IMR-90 (cell line): Measurements from ENCODE around the gene FGF12. TPM values are rescaled to one million over a fixed set of nuclear protein-coding genes. Genes with fewer than 3 reads are reported as not detected.

ENCODE experiments used
- ATAC-seq: fragments of 200-7000 bp; cut with Tn5 transposase; 2 replicates; pipeline ENCODE4 v1.9.1; 2020; ENCODE audit warnings: low read depth, mild to moderate bottlenecking, moderate library complexity
- BruUV-seq: library from RNA; stranded (reverse); fragments of 400-500 nt; replicated peaks from 2 replicates; lab custom pipeline; 2021; lab: Mats Ljungman, UMichigan
- CTCF ChIA-PET: fragments of 300-600 bp; formaldehyde crosslinking; extraction: SDS; loops from one replicate; lab custom pipeline; 2021; ENCODE audit warnings: antibody characterized with exemption; lab: Yijun Ruan, JAX
- POLR2A ChIA-PET: fragments of 300-600 bp; sonication (Branson Sonifier 250); formaldehyde crosslinking; loops from one replicate; lab custom pipeline; 2022; ENCODE audit warnings: antibody characterized with exemption; ENCODE audit not compliant: unreplicated experiment; lab: Charles Lee
- DNase-seq: peaks from one replicate; pipeline ENCODE4 v3.0.0; 2013
- H2AFZ ChIP-seq: replicated peaks from 2 replicates; pipeline ENCODE3; 2013; ENCODE audit warnings: low read length, mild to moderate bottlenecking; ENCODE audit not compliant: poor library complexity
- H2AK5ac ChIP-seq: 2 replicates; pipeline ENCODE4 v1.6.1; 2013; ENCODE audit warnings: low read depth, low read length, inconsistent platforms
- H2AK9ac ChIP-seq: replicated peaks from 2 replicates; pipeline ENCODE3; 2013; ENCODE audit warnings: mild to moderate bottlenecking, low read depth, low read length, moderate library complexity; ENCODE audit not compliant: poor library complexity
- H2BK120ac ChIP-seq: 2 replicates; pipeline ENCODE4 v1.6.1; 2013; ENCODE audit warnings: low read depth, low read length, inconsistent platforms
- H2BK15ac ChIP-seq: 3 replicates; pipeline ENCODE4 v1.6.1; 2013; ENCODE audit warnings: low read depth, low read length, inconsistent platforms
- H2BK20ac ChIP-seq: 2 replicates; pipeline ENCODE4 v1.6.1; 2013; ENCODE audit warnings: low read depth, mild to moderate bottlenecking, inconsistent platforms, low read length, moderate library complexity
- H2BK5ac ChIP-seq: 2 replicates; pipeline ENCODE4 v1.6.1; 2013; ENCODE audit warnings: mild to moderate bottlenecking, low read depth, low read length, inconsistent platforms; ENCODE audit not compliant: poor library complexity, severe bottlenecking
- H3K14ac ChIP-seq: replicated peaks from 2 replicates; pipeline ENCODE4 v1.6.1; 2013; ENCODE audit warnings: low read depth, low read length, inconsistent platforms
- H3K18ac ChIP-seq: 2 replicates; pipeline ENCODE4 v1.6.1; 2013; ENCODE audit warnings: low read depth, low read length, control low read depth
- H3K23ac ChIP-seq: 2 replicates; pipeline ENCODE4 v1.6.1; 2013; ENCODE audit warnings: low read depth, low read length, inconsistent platforms
- H3K27ac ChIP-seq: 2 replicates; pipeline ENCODE4 v1.5.1; 2013; ENCODE audit warnings: mild to moderate bottlenecking, control low read depth, low read length; ENCODE audit not compliant: insufficient read depth
- H3K27me3 ChIP-seq: 2 replicates; pipeline ENCODE4 v1.6.1; 2013; ENCODE audit warnings: low read length; ENCODE audit not compliant: control insufficient read depth, insufficient read depth
- H3K36me3 ChIP-seq: 2 replicates; pipeline ENCODE4 v1.6.1; 2013; ENCODE audit warnings: low read length, mixed read lengths; ENCODE audit not compliant: control insufficient read depth, insufficient read depth
- H3K4ac ChIP-seq: 2 replicates; pipeline ENCODE4 v1.6.1; 2013; ENCODE audit warnings: low read depth, low read length, inconsistent platforms
- H3K4me1 ChIP-seq: 2 replicates; pipeline ENCODE4 v1.6.1; 2013; ENCODE audit warnings: low read length, mixed read lengths; ENCODE audit not compliant: control insufficient read depth, insufficient read depth
- H3K4me2 ChIP-seq: 2 replicates; pipeline ENCODE4 v1.6.1; 2013; ENCODE audit warnings: low read depth, mild to moderate bottlenecking, control low read depth, low read length, moderate library complexity
- H3K4me3 ChIP-seq: 2 replicates; pipeline ENCODE4 v1.5.1; 2013; ENCODE audit warnings: low read depth, mild to moderate bottlenecking, control low read depth, low read length, moderate library complexity; ENCODE audit not compliant: insufficient read depth
- H3K56ac ChIP-seq: 2 replicates; pipeline ENCODE4 v1.6.1; 2013; ENCODE audit warnings: low read length, inconsistent platforms; ENCODE audit not compliant: insufficient read depth; ENCODE audit errors: extremely low read depth
- H3K79me1 ChIP-seq, 2 experiments: 2 replicates each; pipeline ENCODE4 v1.6.1; 2013; ENCODE audit warnings: low read length in 2 of 2, inconsistent platforms in 1 of 2, low read depth in 1 of 2
- H3K9ac ChIP-seq: 2 replicates; pipeline ENCODE4 v1.6.1; 2013; ENCODE audit warnings: low read depth, low read length, control low read depth
- H3K9me1 ChIP-seq: 2 replicates; pipeline ENCODE4 v1.6.1; 2013; ENCODE audit warnings: low read length, inconsistent platforms; ENCODE audit not compliant: insufficient read depth
- H3K9me3 ChIP-seq: 2 replicates; pipeline ENCODE4 v1.6.1; 2013; ENCODE audit warnings: low read length; ENCODE audit not compliant: control insufficient read depth, insufficient read depth
- H4K20me1 ChIP-seq: 2 replicates; pipeline ENCODE4 v1.6.1; 2013; ENCODE audit warnings: low read length, inconsistent platforms; ENCODE audit not compliant: insufficient read depth
- H4K5ac ChIP-seq: 2 replicates; pipeline ENCODE4 v1.6.1; 2013; ENCODE audit warnings: mild to moderate bottlenecking, low read depth, low read length, control low read depth
- H4K8ac ChIP-seq, 2 experiments: 2 replicates each; pipeline ENCODE4 v1.6.1; 2013; ENCODE audit warnings: low read depth in 2 of 2, low read length in 2 of 2, control low read depth in 1 of 2, inconsistent platforms in 1 of 2
- H4K91ac ChIP-seq: 2 replicates; pipeline ENCODE4 v1.6.1; 2013; ENCODE audit warnings: low read depth, low read length, inconsistent platforms; ENCODE audit not compliant: insufficient read depth
- BHLHE40 ChIP-seq: fragments of 150-350 bp; IDR thresholded peaks from 2 replicates; pipeline ENCODE4 v1.6.1; 2016; ENCODE audit warnings: mild to moderate bottlenecking, low read depth, low read length
- CHD1 ChIP-seq: IDR thresholded peaks from 2 replicates; pipeline ENCODE4 v1.6.1; 2012; ENCODE audit warnings: low read depth, low read length, improper control_type of control experiment
- FOS ChIP-seq: fragments of 150-350 bp; IDR thresholded peaks from 2 replicates; pipeline ENCODE4 v1.6.1; 2016; ENCODE audit warnings: low read depth, low read length
- POLR2A ChIP-seq: IDR thresholded peaks from 2 replicates; pipeline ENCODE4 v1.6.1; 2012; ENCODE audit warnings: mild to moderate bottlenecking, low read depth, low read length
- RCOR1 ChIP-seq: IDR thresholded peaks from 2 replicates; pipeline ENCODE4 v1.6.1; 2012; ENCODE audit warnings: mild to moderate bottlenecking, low read length, improper control_type of control experiment; ENCODE audit not compliant: insufficient replicate concordance
- RFX5 ChIP-seq: IDR thresholded peaks from 2 replicates; pipeline ENCODE4 v1.8.0; 2012; ENCODE audit warnings: low read depth, mild to moderate bottlenecking, low read length, moderate library complexity
- WGBS, 2 experiments: methylation state at CpG; one replicate each; pipeline versions ENCODE4 v1.1.5 to v1.1.7; 2013; ENCODE audit warnings: missing lambda C conversion rate in 2 of 2; ENCODE audit not compliant: insufficient read length in 1 of 2; ENCODE audit errors: extremely low coverage in 2 of 2; 5-methylcytosine and 5-hydroxymethylcytosine counted together
- dilution Hi-C: fragments of 300-500 bp; cut with HindIII; formaldehyde crosslinking; loops from one replicate; pipeline ENCODE4 v1.14.3; 2018; ENCODE audit warnings: low sequenced_read_pairs; ENCODE audit not compliant: unreplicated experiment
- in situ Hi-C: fragments of 300-500 bp; cut with MboI; formaldehyde crosslinking; loops from 3 replicates; pipeline ENCODE4 v1.14.3; 2019; ENCODE audit warnings: low sequenced_read_pairs, inconsistent platforms, mixed read lengths
- intact Hi-C: fragments of 100-400 bp; cut with micrococcal nuclease; formaldehyde crosslinking; loops from 2 replicates; pipeline ENCODE4 v1.10.0; 2022
- polyA plus RNA-seq, 3 experiments: library from polyadenylated mRNA; depleted of rRNA; stranded (reverse); fragments of >200 nt; gene quantifications; 2 replicates each; pipeline ENCODE4 v1.2.3, GENCODE V29; 2012; ENCODE audit warnings: low replicate concordance in 1 of 3
- total RNA-seq: library from RNA; depleted of rRNA; stranded (reverse); fragments of >200 nt; gene quantifications from 2 replicates; pipeline ENCODE4 v1.2.3, GENCODE V29; 2012
- TF ChIP-seq, protein P1 (sequence below): conservative IDR thresholded peaks from 2 replicates; pipeline ENCODE4 v1.5.1; 2012; ENCODE audit warnings: mild to moderate bottlenecking, low read depth, low read length, improper control_type of control experiment

The FGF12 gene
- total and polyA plus RNA-seq, 2 of the 4 experiments (the other 2 are of a cell fraction) = not detected

DNA sequence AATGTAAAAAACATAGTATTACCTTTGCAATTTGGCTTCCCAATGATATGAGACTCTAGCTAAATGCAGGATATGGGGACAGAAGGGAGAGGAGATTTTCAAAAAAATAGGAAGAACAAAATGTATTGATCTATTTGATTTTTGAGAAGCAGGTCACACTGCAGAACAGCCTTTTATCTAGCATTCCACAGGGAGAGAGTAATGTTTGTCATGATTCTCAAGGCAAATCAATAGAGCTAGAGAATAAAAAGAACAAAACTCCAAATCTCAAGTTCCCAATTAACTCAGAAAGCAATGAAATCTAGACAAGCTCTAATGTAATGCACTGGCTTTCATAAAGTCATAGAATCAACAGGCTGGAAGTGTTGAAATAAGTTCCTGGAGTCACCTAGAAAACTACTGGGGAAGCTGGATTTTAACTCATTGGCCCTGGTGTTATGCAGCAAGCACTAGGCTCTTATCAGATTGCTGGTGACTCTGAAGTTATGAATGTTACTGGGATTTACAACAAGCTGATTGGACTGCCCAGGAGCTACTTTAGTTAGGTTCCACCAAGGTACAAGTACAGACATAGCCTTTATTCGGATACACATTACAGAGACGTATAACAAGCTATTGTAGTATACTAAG is 442.8 kb downstream of the FGF12 start:
- H4K91ac ChIP-seq = no peak overlapping the region
- H3K9me3 ChIP-seq = no peaks in the 10 kb centered on the region; the same call in 1 of the 2 replicates
- no peak overlapping the region for H3K18ac ChIP-seq
- no peak overlapping the region for H3K56ac ChIP-seq
- no peak overlapping the region for H3K14ac ChIP-seq
- H3K79me1 ChIP-seq = no peaks in the 10 kb centered on the region
- dilution Hi-C loops (no loop called here), intact Hi-C loops (no loop called here), in situ Hi-C loops (no loop called here)
- H2AK9ac ChIP-seq = no peak overlapping the region
- no peak overlapping the region for H2BK20ac ChIP-seq
- TF ChIP-seq CHD1 (no peak), BHLHE40 (no peak), RFX5 (no peak), RCOR1 (no peak), FOS (no peak), POLR2A (no peak)
- TF ChIP-seq, protein P1, sequence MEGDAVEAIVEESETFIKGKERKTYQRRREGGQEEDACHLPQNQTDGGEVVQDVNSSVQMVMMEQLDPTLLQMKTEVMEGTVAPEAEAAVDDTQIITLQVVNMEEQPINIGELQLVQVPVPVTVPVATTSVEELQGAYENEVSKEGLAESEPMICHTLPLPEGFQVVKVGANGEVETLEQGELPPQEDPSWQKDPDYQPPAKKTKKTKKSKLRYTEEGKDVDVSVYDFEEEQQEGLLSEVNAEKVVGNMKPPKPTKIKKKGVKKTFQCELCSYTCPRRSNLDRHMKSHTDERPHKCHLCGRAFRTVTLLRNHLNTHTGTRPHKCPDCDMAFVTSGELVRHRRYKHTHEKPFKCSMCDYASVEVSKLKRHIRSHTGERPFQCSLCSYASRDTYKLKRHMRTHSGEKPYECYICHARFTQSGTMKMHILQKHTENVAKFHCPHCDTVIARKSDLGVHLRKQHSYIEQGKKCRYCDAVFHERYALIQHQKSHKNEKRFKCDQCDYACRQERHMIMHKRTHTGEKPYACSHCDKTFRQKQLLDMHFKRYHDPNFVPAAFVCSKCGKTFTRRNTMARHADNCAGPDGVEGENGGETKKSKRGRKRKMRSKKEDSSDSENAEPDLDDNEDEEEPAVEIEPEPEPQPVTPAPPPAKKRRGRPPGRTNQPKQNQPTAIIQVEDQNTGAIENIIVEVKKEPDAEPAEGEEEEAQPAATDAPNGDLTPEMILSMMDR = no peak
- H2AK5ac ChIP-seq = no peak overlapping the region
- no peak overlapping the region for H2BK120ac ChIP-seq
- H4K8ac ChIP-seq = no peak overlapping the region
- no peak for DNase-seq
- H2AFZ ChIP-seq = no peak overlapping the region
- no peak overlapping the region for H2BK5ac ChIP-seq
- ChIA-PET CTCF (no interaction called here), POLR2A (no interaction called here)
- no peak overlapping the region for H3K4me2 ChIP-seq
- H3K4me1 ChIP-seq = no peaks in the 10 kb centered on the region
- H3K9me1 ChIP-seq = no peaks in the 10 kb centered on the region
- ATAC-seq = no peak
- H3K27ac ChIP-seq = no peak overlapping the region
- no peak overlapping the region for H2BK15ac ChIP-seq
- no TSS peak for BruUV-seq
- H3K23ac ChIP-seq = no peak overlapping the region
- H4K20me1 ChIP-seq = no peaks in the 10 kb centered on the region
- no peak overlapping the region for H3K9ac ChIP-seq
- no CpG with 5 or more reads among the region's 2 CpGs for WGBS, 2 experiments
- H4K5ac ChIP-seq = no peak overlapping the region
- H3K36me3 ChIP-seq = no peaks in the 10 kb centered on the region
- H3K4ac ChIP-seq = no peak overlapping the region
- H3K27me3 ChIP-seq = no peaks in the 10 kb centered on the region
- no peak overlapping the region for H3K4me3 ChIP-seq
